ENCODE results near the gene DSCAM.

GRCh38 chr21:39969691-39970364, 877.1 kb downstream of the DSCAM start:
- TF ChIP-seq TAF1 (IDR thresholded peaks at IDR 0.05; ENCODE audit: borderline replicate concordance, low read depth, low read length) (no peak), POLR2A (IDR thresholded peaks at IDR 0.05; ENCODE audit: low read depth, low read length) (no peak), POLR2AphosphoS5 (IDR thresholded peaks at IDR 0.05; ENCODE audit: low read depth, low read length) (no peak)
